Peyer's patch (tissue), 4 donors: Measurements from ENCODE around the gene CNN2.

Experiments used
- POLR2A ChIP-seq, 2 donors: fragments of 450-650 bp; IDR thresholded peaks; one replicate each; pipeline ENCODE4 v1.5.1; 2017; ENCODE audit warnings: antibody characterized with exemption in 2 of 2, mild to moderate bottlenecking in 2 of 2, moderate library complexity in 2 of 2
- TF ChIP-seq, protein P1 (sequence below), 6 experiments: fragments of 450-650 bp in 4 of 6; fragments of 200-600 bp in 2 of 6; sonication (generic) in 1 of 6; IDR thresholded peaks; one replicate each; pipeline ENCODE4 v1.5.1; 2017 to 2019; ENCODE audit warnings: antibody characterized with exemption in 6 of 6, mild to moderate bottlenecking in 3 of 6, moderate library complexity in 1 of 6

DNA sequence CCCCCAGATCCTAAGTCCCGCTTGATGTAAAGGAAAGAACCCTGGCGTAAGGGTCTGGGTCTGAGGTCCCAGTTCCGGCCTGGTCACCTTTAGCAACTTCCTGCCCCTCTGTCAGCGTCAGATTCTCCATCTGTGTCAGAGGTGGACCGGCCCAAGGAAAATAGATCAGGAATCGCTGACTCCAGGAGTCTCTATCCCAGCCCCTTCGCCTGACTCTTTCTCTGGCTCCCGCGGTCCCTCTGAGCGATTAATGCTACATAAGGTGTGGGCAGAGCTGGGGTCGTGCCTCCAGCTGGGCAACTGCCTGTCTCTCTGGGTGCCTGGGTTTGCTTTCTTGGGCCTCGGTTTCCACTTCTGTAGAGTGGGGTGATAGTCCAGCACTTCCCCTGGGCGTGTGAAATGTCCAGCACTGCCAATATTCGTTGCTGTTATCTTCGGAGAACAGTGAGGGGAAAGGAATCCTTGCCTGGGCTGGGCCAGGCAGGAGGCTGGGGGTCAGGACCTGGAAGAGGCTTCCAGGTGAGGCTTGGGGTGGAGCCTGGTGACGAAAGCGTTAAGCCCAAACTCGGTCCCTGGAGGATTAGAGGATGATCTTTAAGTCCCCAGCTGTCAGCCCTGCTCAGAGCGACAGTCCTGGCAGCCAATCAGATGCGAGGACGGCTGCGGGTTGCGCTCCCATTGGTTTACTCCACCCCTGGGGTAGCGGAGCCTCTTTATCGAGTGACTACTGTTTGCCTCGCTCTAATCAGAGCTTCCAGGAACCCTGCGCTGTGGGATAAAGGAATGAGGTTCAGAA lies 14.3 kb downstream of the CNN2 start:
- TF ChIP-seq, protein P1, sequence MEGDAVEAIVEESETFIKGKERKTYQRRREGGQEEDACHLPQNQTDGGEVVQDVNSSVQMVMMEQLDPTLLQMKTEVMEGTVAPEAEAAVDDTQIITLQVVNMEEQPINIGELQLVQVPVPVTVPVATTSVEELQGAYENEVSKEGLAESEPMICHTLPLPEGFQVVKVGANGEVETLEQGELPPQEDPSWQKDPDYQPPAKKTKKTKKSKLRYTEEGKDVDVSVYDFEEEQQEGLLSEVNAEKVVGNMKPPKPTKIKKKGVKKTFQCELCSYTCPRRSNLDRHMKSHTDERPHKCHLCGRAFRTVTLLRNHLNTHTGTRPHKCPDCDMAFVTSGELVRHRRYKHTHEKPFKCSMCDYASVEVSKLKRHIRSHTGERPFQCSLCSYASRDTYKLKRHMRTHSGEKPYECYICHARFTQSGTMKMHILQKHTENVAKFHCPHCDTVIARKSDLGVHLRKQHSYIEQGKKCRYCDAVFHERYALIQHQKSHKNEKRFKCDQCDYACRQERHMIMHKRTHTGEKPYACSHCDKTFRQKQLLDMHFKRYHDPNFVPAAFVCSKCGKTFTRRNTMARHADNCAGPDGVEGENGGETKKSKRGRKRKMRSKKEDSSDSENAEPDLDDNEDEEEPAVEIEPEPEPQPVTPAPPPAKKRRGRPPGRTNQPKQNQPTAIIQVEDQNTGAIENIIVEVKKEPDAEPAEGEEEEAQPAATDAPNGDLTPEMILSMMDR (IDR thresholded peaks at IDR 0.05) = no peak
- no peak for TF ChIP-seq POLR2A (IDR thresholded peaks at IDR 0.05)
